ENCODE measurements around the gene NCAPG2.

The NCAPG2 gene

GRCh38 chr7:158607563-158607962 is 97.0 kb downstream of the NCAPG2 start:
- no peak for DNase-seq (ENCODE audit: low read depth)
- no peak for TF ChIP-seq CTCF (conservative IDR thresholded peaks at IDR 0.05; ENCODE audit: low read depth, low read length)
- no peak overlapping the region for H3K4me3 ChIP-seq (ENCODE audit: low read length)

GRCh38 chr7:158606671-158607424 is 97.8 kb downstream of the NCAPG2 start:
- TF ChIP-seq CTCF (conservative IDR thresholded peaks at IDR 0.05; ENCODE audit: low read depth, low read length), result no peak
- no peak overlapping the region for H3K4me3 ChIP-seq (ENCODE audit: low read length)
- no peak for DNase-seq (ENCODE audit: low read depth)

- no peak for TF ChIP-seq CTCF (conservative IDR thresholded peaks at IDR 0.05; ENCODE audit: low read depth, low read length)
- DNase-seq (ENCODE audit: low read depth), result no peak
Measured at GRCh38 chr7:158606129-158606528, 98.5 kb downstream of the NCAPG2 start.

GRCh38 chr7:158603773-158604755 is 100.5 kb downstream of the NCAPG2 start:
- DNase-seq (ENCODE audit: low read depth), result no peak
- TF ChIP-seq CTCF (conservative IDR thresholded peaks at IDR 0.05; ENCODE audit: low read depth, low read length), result no peak
- no peak overlapping the region for H3K4me3 ChIP-seq (ENCODE audit: low read length)

More at GRCh38 chr7:158606129-158606528, 98.5 kb downstream of the NCAPG2 start:
- H3K4me3 ChIP-seq (ENCODE audit: low read length), result no peak overlapping the region

- no peak overlapping the region for H3K4me3 ChIP-seq (ENCODE audit: low read length)
- DNase-seq (ENCODE audit: low read depth), result no peak
- no peak for TF ChIP-seq CTCF (conservative IDR thresholded peaks at IDR 0.05; ENCODE audit: low read depth, low read length)
Measured at GRCh38 chr7:158602905-158603772, 101.5 kb downstream of the NCAPG2 start.

GRCh38 chr7:158602041-158602440 is 102.6 kb downstream of the NCAPG2 start:
- no peak for DNase-seq (ENCODE audit: low read depth)
- TF ChIP-seq CTCF (conservative IDR thresholded peaks at IDR 0.05; ENCODE audit: low read depth, low read length), result no peak

More at GRCh38 chr7:158602041-158602440, 102.6 kb downstream of the NCAPG2 start:
- H3K4me3 ChIP-seq (ENCODE audit: low read length), result no peak overlapping the region

All from retinal pigment epithelial cell (primary cell).